GM18517 (cell line): ENCODE measurements around the gene PLCH2.

Source experiments
- ATAC-seq: cut with Tn5 transposase; IDR thresholded peaks from one replicate; pipeline ENCODE4 v1.9.1; 2021; ENCODE audit warnings: mild to moderate bottlenecking, moderate library complexity; ENCODE audit not compliant: unreplicated experiment

PLCH2 gene

DNA sequence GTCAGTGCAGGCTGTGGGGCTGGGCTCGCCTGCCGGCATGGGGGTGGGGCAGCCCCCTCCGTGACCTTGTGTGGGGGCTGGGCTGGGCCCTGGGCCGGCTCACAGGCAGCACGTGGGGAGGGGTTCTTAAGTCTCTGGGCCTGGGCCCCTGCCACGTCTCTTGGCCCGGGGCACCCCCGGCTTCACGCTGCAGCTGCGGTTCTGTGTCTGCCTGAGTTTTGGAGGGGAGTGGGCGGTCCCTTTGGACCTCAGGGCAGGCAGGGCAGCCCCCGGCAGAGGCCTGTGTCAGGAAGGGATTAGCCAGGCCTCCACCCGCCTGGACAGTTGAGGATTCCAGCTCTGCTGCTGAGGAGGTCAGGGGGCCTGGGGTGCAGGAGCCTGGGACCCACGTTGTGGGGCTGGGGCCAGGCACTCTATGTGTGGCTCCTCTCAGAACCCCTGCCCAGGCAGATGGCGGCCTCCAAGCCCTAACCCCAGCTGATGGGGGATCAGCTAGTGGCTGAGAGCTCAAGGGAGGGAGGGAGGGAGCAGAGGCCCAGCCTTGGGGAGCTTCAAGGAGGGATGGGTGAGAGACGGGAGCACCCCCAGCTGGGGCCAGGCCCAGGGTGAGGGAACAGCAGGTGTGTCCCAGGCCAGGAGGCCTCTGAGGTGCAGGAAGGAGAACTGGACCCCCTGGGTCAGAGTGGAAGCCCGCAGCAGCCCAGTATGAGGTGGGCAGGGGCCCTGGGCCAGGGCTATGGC, 1.8 kb upstream of the PLCH2 start:
- no peak for ATAC-seq

DNA sequence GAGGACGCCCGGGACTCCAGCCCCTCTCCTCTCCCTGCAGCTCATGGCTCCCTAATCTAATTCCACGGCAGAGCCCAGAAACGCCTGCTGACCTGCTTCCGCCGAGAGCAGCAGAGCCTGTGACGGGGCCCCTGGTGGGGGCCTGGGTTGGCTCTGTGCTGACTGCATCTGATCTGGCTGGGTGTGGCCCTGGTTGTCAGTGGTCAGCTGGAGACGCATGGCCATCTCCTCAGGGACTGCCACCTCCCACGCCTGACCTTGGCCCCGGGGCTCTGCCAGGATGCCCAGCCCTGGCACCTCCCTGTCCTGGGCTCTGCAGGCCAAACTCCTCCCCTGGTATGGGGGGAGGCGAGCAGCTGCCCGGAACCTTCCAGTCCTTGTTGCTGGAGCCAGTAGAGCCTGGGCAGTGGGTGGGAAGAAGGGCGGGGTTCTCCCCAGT, 1.1 kb upstream of the PLCH2 start:
- no peak for ATAC-seq

DNA sequence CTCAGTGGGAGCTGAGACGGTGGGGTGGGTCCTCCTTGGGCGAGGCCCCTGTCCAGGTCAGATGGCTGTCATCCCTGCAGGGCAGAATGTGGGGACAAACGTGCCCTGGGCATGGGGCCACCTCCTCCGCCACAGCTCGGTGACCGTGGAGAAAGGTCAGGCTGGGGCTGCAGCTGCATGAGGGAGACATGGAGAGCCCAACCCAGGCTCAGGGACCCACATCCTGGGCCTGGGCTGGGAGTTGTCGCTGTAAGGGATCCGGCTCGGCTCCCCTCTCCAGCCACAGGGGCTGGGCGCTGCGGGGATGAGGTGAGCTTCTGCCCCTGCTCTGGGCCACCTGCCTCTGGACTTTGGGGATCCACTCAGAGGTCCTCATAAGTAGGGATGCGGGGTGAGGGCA, 518 bp upstream of the PLCH2 start:
- ATAC-seq = no peak

DNA sequence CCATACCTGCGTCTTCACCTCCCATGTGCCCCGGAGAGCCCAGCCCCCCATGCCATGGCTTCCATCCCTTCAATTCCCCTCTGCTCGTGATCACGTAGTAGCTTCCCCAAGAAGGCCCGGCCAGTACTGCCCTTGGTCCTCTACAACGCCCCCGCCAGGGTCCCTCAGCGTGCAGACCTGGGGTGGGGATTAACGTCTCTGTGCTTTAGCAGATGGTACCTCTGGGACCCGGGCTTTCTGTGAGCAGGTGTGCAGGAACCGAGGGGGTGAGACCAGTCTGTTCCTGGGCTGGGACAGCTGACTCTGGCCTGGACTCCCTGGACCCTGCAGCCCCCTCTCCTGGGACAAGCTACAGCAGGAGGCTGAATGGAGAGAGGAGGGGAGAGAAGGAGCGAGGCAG, 1.2 kb downstream of the PLCH2 start:
- ATAC-seq = no peak

DNA sequence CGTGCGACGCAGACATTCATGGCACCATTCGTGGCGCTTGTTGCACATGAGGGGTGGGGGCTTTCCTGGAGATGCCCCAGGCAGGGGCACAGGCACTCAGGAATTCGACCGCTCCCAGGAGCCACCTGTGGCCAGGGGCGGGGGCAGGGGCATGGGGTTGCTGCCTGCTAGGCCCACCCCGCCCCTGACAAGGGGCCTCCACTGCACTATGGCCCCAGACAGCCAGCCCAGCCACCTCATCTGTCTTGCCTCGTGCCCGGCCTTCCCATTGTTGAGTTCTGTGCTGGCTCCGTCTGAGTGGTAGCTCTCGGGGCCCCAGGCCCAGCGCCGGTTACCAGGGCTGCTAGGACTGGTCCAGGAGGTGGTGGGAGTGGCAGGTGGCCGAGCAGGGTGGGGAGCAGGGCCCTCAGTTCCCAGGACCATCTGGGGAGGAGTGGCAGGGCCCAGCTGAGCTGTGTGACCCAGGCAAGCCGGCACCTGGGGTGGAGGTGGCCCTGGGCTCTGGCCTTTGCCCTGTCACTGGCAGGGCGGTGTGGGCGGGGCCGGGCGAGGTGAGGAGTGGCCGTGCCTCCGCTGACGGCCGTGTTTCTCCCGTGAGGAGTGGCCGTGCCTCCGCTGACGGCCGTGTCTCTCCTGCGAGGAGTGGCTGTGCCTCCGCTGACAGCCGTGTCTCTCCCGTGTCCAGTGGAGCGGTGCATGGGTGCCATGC, 1.9 kb downstream of the PLCH2 start:
- no peak for ATAC-seq

DNA sequence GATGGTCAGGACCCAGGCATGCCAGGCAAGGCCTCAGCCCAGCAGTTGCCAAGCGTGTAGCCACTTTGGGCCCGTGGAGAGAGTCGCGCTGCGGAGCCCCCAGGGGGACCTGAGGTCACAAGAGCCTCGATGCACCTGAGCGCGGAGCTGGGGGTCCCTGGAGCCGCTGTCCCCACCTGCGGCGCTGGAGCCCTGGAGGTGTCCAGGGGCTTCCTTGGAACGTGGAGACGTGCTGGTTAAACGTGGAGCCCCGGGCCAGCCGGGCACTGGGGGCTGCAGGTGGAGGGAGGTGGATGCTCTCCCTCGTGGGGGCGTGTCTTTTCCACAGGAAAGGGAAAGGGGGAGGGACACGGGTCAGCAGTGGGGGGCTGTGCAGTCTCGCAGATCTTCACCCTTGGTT, 3.1 kb downstream of the PLCH2 start:
- no peak for ATAC-seq

DNA sequence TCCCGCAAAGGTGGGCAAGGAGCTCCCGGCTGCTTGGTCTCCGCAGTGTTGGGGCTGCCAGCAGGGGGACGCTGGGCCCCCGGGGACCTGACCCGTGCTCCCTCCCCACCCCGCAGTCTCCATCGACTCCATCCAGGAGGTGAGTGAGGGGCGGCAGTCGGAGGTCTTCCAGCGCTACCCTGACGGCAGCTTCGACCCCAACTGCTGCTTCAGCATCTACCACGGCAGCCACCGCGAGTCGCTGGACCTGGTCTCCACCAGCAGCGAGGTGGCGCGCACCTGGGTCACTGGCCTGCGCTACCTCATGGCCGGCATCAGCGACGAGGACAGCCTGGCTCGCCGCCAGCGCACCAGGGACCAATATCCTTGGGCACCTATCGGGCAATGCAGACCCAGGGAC, 3.5 kb downstream of the PLCH2 start:
- no peak for ATAC-seq

DNA sequence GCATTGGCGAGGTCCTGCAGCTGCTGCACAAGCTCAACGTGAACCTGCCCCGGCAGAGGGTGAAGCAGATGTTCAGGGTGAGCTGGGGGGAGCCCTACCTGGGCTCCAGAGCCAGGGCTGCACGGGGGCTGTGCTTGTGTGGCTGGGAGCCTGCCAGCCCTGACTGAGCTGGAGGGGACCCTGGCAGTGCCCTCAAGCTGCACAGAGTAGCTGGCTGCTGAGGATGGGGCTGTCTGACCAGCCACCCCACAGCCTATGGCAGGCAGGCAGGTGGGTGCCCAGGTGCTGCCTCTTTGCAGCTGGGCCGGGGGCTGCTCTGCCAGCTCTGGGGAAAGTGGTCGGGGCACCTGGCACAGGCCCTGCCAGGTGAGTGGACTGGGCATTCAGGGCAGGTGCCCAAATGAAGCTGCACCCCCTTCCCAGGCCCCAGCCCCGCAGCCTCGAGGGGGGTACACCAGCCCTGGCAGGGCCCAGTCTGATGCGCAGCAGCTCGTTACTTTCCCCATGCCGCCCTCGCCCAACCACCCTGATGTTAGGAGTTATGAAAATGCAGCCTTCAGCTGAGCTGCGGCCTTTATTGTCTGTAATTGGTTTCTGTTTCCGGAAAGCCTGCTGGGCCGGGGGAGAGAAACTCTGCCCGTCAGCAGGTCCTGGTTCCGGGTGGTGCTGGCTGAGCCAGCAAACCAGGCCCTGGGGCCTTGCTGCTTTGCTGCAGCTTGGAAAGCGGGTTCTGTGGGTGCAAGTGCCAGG, 4.3 kb downstream of the PLCH2 start:
- no peak for ATAC-seq

DNA sequence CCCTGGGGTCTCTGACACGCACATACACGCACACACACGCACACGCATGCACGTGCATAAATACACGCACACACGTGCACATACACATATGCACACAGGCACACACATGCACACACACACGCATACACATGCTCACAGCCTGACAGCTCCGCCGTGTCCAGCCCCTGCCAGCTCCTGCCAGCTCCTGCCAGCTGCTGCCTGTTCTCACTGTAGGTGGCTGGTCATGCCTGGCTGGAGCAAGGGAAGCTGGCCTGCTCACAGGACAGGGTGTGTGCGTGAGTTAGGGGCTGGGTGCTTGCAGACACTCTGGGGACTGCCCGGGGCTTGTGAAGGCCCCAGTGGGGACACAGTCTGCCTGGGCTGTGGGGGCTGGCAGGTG, 4.9 kb downstream of the PLCH2 start:
- no peak for ATAC-seq

DNA sequence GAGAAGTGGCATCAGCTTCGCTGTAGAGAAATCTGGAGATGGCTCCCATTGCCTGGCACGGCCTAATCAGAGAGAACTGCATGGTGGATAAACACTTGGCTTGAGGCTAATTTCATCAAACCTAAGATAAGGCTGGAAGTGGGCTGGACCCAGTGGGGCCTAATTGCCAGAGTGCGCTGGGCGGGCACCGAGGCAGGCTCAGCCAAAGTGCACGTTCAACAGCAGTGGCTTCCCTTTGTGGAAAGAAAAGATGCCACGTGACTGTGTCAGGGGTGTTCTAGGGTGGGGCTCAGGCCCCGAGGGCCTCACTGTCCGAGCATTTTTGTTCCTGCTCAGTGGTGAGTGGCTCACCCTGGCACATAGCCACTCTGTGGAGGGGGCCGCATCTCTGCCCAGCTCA, 5.8 kb downstream of the PLCH2 start:
- no peak for ATAC-seq

DNA sequence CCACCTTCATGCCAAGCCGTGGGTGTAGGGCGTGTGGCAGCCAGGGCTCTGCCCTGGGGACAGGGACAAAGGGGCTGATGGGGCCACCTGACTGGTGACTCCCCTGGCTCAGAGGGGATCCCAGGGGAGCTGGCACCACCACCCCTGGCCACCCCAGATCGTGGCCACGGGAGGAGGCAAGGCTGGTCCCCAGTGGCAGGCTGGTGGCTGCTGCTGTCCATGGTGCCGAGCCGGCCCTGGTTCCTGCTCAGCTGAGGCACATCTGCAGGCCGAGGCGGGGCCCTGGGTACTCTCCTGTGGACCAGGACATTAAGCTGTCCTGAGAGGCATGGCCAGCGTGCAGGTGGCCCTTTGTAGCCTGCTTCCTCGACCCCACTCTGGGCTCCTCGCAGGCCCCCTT, 6.5 kb downstream of the PLCH2 start:
- no peak for ATAC-seq

DNA sequence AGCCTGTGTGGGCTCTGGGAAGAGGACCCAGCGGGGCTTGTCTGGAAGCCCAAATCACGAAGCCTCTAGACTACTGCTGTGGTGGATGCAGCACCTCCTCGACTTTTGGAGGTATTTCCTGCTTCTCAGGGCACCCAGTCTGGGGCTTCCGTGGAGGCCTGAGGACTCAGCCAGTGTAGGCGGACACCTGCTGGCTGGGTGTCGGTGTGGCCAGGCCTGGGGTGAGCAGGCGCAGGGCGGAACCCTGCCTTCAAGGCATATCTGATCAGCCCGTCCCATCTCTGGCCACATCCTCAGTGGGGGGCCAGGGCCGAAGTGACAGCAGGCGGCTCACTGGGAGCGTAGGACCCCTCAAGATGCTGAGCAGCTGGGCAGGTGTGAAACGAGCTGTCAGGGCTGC, 6.9 kb downstream of the PLCH2 start:
- no peak for ATAC-seq

DNA sequence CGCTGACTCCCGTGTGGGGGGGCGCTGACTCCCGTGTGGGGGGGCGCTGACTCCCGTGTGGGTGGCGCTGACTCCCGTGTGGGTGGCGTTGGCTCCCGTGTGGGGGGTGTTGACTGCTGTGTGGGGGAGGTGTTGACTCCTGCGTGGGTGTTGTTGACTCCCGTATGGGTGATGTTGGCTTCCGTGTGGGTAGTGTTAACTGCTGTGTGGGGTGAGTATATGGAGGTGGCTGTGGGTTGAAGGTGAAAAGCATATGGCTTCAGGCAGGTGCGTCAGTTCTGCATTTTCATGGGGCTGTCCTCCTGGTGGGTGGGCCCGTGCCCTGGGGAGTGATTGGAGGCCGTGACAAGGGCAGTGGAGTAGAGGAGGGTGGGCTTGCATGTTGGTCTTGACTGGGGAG, 7.9 kb downstream of the PLCH2 start:
- ATAC-seq = no peak

DNA sequence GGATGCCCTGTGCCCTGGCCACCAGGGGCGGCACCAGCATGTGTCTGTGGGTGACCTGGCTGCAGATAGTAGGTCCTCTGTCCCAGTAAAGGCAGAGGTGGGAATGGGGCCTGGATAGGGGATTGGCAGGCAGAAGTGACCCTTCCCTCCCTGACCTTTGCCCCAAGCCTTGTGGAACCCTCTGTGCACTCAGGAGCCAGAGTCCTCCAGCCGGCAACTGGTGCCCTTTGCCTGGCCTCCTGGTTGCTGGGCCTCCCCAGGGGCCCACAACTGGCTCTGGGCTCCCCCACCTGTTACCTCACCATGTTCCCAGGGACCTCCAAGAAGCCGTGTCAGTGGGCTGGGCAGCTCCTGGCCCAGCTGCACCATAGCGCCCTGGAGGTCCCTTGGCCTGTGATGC, 10.0 kb downstream of the PLCH2 start:
- no peak for ATAC-seq

DNA sequence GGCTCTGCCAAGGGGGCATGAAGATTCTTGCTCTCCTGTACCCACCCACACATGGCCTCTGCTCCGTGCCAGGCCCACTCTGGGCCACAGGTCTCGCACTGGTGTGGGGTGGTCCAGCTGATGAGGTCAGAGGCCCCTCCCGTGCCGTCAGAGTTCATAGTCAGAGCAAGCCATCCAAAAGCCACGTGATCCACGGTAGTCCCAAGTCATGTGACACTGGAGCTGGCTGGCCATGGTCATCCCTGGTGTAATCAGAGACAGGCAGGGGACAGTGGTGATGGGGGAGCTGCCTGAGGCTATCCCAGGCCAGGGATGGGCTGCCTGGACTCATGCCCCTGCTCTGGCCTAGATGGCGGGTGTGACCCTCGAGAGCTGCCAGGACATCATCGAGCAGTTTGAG, 10.5 kb downstream of the PLCH2 start:
- ATAC-seq = no peak

DNA sequence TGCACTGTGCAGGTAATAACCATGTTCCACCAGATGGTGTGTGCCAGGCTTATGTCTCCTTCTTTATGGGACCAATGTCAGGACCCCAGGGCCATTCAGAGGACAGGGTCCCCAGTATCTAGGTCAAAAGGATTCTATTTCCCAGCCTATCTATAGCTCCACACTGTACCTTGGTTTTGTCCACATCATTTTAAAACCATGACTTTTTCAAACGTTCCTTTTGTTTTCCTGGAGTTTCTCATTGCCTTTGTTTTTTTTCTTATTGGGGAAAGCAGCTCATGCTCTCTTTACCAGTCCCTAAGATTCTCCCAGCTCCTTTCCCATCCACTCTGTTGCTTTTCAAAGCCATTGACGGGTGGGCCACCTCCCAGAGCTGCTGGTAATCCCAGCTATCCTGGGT, 12.6 kb downstream of the PLCH2 start:
- no peak for ATAC-seq

DNA sequence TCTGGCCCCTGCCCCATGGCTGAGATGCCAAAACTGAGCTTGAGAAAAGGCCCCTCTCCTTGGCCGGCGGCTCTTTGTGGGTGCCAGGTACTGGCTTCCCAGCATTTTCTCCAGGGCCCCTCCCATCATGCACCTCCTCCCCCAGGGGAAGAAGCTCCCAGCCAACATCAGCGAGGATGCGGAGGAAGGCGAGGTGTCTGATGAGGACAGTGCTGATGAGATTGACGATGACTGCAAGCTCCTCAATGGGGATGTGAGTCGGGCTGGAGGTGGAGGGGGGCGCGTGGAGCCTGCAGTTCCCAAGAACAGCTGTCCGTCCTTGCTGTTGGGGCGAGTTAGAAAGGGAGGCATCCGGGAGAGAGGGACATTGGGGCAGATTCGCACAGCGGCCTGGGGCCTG, 13.5 kb downstream of the PLCH2 start:
- no peak for ATAC-seq

DNA sequence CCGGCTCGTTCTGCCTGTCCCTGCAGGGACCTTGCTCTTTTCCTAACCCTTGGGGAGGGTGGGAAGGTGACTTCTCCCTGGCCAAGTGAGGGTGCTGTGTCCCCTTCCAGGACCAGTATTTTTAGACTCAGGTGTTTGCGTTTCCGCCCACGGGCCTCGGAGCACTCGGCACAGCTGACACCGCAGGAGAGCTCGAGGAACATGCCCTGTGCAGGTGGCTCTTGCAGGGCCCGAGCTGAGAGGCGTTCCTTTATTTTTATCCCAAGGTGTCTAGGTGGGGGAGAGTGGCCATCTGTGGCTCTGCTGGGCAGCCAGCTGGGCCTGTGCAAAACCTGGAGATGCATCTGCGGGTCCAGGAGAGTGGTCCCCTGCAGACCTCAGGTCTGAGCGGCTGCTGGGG, 16.0 kb downstream of the PLCH2 start:
- no peak for ATAC-seq

DNA sequence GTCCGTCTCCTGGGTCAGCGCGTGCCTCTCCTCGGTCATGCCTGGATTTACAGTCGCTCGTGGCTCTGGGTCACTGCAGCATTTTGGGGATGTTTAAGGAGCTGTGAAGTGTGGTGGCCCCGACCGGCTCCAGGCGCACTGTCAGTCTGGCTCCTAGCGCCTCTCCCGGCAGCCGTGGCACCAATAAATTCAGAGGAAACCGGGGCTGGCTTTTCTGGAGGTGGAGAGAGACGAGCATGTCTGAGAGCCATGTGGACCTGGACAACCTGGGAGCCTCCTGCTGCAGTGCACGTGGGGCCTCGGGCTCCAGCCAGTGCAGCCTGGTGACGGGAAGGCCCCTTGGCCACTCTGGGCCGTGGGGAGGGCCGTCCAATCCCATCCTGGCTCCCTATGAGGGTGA, 17.1 kb downstream of the PLCH2 start:
- no peak for ATAC-seq

DNA sequence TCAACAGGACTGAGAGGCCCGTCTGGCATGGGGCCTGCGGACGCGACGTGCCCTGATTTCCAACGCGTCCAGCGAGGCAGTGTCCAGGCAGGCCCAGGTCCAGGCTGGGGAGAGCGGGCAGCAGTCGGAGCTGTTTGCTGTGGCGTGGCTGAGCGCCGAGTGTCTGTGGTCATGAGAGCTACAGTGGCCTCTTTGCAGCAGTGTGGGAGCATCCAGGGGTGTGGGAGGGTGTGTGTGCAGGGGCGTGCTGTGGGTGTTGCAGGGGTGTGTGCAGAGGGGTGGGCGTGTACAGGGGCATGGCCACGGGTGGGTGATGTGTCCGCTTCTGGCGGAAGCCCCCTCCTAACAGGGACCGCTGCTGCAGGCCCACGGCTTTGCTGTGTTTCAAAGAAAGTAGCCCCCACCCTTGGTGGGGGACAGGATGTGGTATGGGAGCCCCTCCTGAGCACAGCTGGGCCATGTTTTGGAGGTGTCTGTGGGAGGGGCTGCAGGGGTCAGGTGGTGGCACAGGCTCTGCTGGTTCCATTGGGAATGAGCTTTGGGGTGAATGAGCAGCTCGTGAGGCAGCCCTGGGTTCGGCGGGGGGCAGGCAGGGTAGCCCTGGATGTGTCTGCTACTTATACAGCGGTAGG, 17.7 kb downstream of the PLCH2 start:
- no peak for ATAC-seq

DNA sequence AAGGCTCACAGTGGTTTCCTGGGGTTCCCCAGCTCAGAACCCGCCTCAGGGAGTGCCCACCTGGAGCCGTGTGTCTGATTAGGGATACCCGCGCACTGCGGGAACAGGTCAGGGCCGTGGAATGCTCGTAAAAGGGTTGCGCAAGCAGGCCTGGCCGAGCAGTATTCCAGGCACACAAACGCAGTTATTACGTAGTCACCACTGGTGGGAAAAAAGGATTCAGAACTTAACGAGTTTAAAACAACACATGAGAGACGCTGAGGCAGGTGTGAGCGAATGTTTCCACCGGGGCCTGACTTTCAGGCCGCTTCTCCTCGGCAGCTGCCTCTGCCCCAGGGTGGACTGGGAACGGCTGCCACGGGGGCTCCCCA, 18.2 kb downstream of the PLCH2 start:
- no peak for ATAC-seq

DNA sequence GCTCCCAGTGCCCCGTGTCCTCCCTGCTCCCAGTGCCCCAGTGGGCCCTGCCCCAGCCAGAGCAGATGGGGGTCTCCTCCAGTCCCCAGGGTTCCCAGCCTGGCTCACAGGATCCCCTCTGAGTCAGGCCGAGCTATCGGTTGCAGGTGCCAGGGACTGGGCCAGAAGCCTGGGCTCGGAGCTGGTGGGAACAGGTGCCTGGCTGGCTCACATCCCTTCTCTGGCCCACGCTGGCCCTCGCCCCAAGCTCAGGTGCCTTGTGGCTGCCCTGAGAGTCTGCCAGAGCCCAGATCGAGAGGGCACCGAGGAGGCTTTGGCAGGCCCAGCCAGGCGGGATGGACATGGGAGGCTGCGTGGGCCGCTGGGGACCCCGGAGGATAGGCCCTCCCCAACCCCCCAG, 18.9 kb downstream of the PLCH2 start:
- no peak for ATAC-seq
